GM12891 (cell line): Measurements from ENCODE around the gene MND1.

ENCODE experiments used
- POLR2A ChIP-seq: IDR thresholded peaks from 2 replicates; pipeline ENCODE4 v1.6.1; 2011; ENCODE audit warnings: low read depth, low read length, control low read depth
- POLR2AphosphoS5 ChIP-seq: IDR thresholded peaks from 2 replicates; pipeline ENCODE4 v1.6.1; 2011; ENCODE audit warnings: low read depth, low read length, control low read depth
- TAF1 ChIP-seq: IDR thresholded peaks from 2 replicates; pipeline ENCODE4 v1.6.1; 2011; ENCODE audit warnings: low read depth, low read length, control low read depth

DNA sequence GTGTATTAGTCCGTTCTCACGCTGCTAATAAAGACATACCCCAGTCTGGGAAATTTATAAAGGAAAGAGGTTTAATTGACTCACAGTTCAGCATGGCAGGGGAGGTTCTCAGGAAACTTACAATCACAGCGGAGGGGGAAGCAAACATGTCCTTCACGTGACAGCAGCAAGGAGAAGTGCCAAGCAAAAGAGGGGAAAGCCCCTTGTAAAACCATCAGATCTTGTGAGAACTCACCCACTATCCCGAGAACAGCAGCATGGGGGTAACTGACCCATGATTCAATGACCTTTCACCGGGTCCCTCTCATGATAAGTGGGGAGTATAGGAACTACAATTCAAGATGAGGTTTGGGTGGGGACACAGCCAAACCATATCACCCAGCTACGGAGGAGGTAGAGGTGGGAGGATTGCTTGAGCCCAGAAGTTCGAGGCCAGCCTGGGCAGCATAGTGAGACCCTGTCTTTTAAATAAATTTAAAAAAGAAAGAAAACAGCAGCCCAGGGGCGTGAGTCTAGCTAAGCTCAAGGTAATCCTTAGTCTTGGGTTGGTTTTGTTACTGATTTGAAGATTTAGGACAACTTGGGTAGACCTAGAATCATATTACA is 75.3 kb downstream of the MND1 start:
- no peak for TF ChIP-seq POLR2AphosphoS5
- no peak for TF ChIP-seq POLR2A
- TF ChIP-seq TAF1, result no peak
